AG04449 (cell line): ENCODE measurements around the gene CISD3.

Experiments
- CTCF ChIA-PET: fragments of 350-600 bp; formaldehyde crosslinking; extraction: SDS; loops from one replicate; lab custom pipeline; 2021; ENCODE audit warnings: antibody characterized with exemption; lab: Yijun Ruan, JAX
- POLR2A ChIA-PET: fragments of 400-600, 350-600 bp; formaldehyde crosslinking; extraction: SDS; loops from one replicate; lab custom pipeline; 2020; ENCODE audit warnings: antibody characterized with exemption, inconsistent platforms; lab: Yijun Ruan, JAX
- DNase-seq: peaks from one replicate; pipeline ENCODE4 v3.0.0-alpha.2; 2010; ENCODE audit warnings: low read depth, low spot score
- H3K4me3 ChIP-seq: 2 replicates; pipeline ENCODE4 v1.5.1; 2011; ENCODE audit warnings: low read depth, mild to moderate bottlenecking, control low read depth, low read length
- TF ChIP-seq, protein P1 (sequence below): IDR thresholded peaks from one replicate; pipeline ENCODE4 v1.5.1; 2011; ENCODE audit warnings: mild to moderate bottlenecking, moderate library complexity, low read length, control low read depth, inconsistent platforms; ENCODE audit not compliant: insufficient read depth; ENCODE audit errors: missing control alignments

The CISD3 gene

GRCh38 chr17:38706505-38707216 lies 23.5 kb upstream of the CISD3 start:
- POLR2A ChIA-PET: interaction anchor here (1.4 kb wide), 1 partner anchor 21 kb away, joined by 3 read pairs; no protein-coding TSS in a partner anchor
- no peak for DNase-seq
- CTCF ChIA-PET: interaction anchor here (1.4 to 3.4 kb wide), 2 partner anchors 28 to 30 kb away, joined by 4 to 16 read pairs; no protein-coding TSS in a partner anchor
- TF ChIP-seq, protein P1, sequence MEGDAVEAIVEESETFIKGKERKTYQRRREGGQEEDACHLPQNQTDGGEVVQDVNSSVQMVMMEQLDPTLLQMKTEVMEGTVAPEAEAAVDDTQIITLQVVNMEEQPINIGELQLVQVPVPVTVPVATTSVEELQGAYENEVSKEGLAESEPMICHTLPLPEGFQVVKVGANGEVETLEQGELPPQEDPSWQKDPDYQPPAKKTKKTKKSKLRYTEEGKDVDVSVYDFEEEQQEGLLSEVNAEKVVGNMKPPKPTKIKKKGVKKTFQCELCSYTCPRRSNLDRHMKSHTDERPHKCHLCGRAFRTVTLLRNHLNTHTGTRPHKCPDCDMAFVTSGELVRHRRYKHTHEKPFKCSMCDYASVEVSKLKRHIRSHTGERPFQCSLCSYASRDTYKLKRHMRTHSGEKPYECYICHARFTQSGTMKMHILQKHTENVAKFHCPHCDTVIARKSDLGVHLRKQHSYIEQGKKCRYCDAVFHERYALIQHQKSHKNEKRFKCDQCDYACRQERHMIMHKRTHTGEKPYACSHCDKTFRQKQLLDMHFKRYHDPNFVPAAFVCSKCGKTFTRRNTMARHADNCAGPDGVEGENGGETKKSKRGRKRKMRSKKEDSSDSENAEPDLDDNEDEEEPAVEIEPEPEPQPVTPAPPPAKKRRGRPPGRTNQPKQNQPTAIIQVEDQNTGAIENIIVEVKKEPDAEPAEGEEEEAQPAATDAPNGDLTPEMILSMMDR: no peak
- peak overlapping the region; percentile 76 for H3K4me3 ChIP-seq

GRCh38 chr17:38707678-38708351 lies 22.3 kb upstream of the CISD3 start:
- ChIA-PET CTCF (interaction anchor here (1.3 to 3.4 kb wide), 2 partner anchors 10 to 27 kb away, joined by 3 to 16 read pairs; no protein-coding TSS in a partner anchor), POLR2A (interaction anchor here (1.4 kb wide), 1 partner anchor 11 kb away, joined by 3 read pairs; no protein-coding TSS in a partner anchor)
- TF ChIP-seq, protein P1: no peak
- DNase-seq: no peak
- H3K4me3 ChIP-seq: no peak overlapping the region

GRCh38 chr17:38709104-38709820 lies 20.9 kb upstream of the CISD3 start:
- TF ChIP-seq, protein P1: no peak
- DNase-seq: no peak
- ChIA-PET CTCF (interaction anchor here (1.3 to 4.1 kb wide), 5 partner anchors 9 to 31 kb away, joined by 3 to 22 read pairs (median 15); no protein-coding TSS in a partner anchor), POLR2A (interaction anchor here (1.4 to 1.5 kb wide), 2 partner anchors 9 to 25 kb away, joined by 3 to 4 read pairs; no protein-coding TSS in a partner anchor)
- no peak overlapping the region for H3K4me3 ChIP-seq

DNA sequence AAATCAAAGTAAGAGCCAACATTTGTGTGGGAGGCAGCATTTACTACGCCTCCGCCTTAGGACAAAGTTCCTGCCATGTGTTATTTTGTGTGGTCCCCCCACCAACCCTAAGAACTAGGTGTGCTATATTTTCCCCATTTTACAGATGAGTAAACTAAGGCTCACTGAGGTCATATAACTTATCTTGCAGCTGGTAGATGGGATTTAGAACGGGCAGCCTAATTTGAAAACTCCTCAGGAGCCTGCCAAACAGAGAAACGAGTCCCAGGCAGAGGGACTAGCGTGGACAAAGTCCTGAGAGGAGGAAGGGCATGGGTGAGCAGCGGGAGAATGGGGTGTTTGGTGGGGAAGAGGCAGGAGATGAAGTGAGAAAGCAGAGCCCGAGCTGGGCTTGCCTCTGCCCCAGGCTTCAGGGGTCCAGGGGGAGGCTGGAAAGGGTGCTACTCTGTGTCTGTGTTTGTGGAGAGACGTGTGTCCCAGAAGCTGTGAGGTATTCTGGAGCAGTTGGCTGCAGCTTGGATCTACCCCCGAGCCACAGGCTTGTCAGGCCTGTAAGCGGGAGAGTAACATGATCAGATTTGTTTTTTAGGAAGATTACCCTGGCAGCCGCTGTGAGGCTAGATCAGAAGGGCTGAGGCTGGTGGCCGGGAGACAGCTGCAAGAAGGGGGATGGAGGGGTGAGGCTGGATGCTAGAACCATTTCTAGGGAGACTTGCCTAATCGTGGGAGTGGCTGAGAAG lies 20.1 kb upstream of the CISD3 start:
- no peak for DNase-seq
- ChIA-PET CTCF (interaction anchor here (1.0 to 4.1 kb wide), 5 partner anchors 13 to 33 kb away, joined by 4 to 22 read pairs (median 5); no protein-coding TSS in a partner anchor), POLR2A (interaction anchor here (1.5 kb wide), 1 partner anchor 25 kb away, joined by 4 read pairs; no protein-coding TSS in a partner anchor)
- TF ChIP-seq, protein P1: no peak
- no peak overlapping the region for H3K4me3 ChIP-seq

DNA sequence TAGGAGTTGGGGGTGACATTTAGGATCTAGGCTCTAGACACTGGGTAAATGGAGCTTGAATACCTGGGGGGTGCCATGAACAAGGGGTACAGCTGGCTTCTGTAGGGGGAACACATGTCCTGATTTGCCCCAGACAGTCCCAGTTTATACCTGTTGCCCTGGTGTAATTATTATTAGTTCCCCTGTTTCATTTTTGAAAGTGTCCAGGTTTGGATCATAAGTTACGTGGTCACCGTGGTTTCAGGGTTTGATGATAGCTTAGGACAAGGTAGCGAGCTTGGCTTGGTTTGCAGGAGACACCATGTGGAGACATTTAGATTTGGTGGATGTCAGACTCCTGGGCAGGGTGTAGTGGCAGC lies 19.6 kb upstream of the CISD3 start:
- DNase-seq: no peak
- ChIA-PET CTCF (interaction anchor here (1.0 to 4.1 kb wide), 4 partner anchors 12 to 34 kb away, joined by 4 to 22 read pairs (median 10); no protein-coding TSS in a partner anchor), POLR2A (interaction anchor here (1.5 kb wide), 1 partner anchor 24 kb away, joined by 4 read pairs; no protein-coding TSS in a partner anchor)
- TF ChIP-seq, protein P1: no peak
- no peak overlapping the region for H3K4me3 ChIP-seq
